HG03066 (cell line): ENCODE results near the gene AP1G1.

Experiments
- ATAC-seq: cut with Tn5 transposase; IDR thresholded peaks from one replicate; pipeline ENCODE4 v1.9.1; 2021; ENCODE audit warnings: low read depth; ENCODE audit not compliant: unreplicated experiment

Gene AP1G1

GRCh38 chr16:71762186-71762585 is 46.4 kb downstream of the AP1G1 start:
- ATAC-seq = no peak

GRCh38 chr16:71761097-71761496 is 47.5 kb downstream of the AP1G1 start:
- no peak for ATAC-seq

GRCh38 chr16:71758293-71758760 is 50.3 kb downstream of the AP1G1 start:
- no peak for ATAC-seq

- no peak for ATAC-seq
These were observed 54.0 kb downstream of the AP1G1 start for GRCh38 chr16:71754652-71755051.

- no peak for ATAC-seq
These were observed 54.5 kb downstream of the AP1G1 start for GRCh38 chr16:71754108-71754507.

GRCh38 chr16:71748226-71748625 is 60.4 kb downstream of the AP1G1 start:
- no peak for ATAC-seq

GRCh38 chr16:71746442-71747046 is 62.1 kb downstream of the AP1G1 start:
- no peak for ATAC-seq

GRCh38 chr16:71738855-71739254 is 69.8 kb downstream of the AP1G1 start:
- ATAC-seq = no peak

GRCh38 chr16:71737501-71737900 is 71.1 kb downstream of the AP1G1 start:
- ATAC-seq = no peak

- no peak for ATAC-seq
These were observed 74.1 kb downstream of the AP1G1 start for GRCh38 chr16:71734511-71734910.

- ATAC-seq = no peak
These were observed 76.0 kb downstream of the AP1G1 start for GRCh38 chr16:71732587-71732986.

- no peak for ATAC-seq
These were observed 80.9 kb downstream of the AP1G1 start for GRCh38 chr16:71727551-71728324.

- ATAC-seq = no peak
These were observed 81.9 kb downstream of the AP1G1 start for GRCh38 chr16:71726476-71727315.

GRCh38 chr16:71724320-71724751 is 84.3 kb downstream of the AP1G1 start, which contains the start of gene PHLPP2:
Gene PHLPP2 (minus strand): TSS chr16:71724701. CDS start chr16:71714795, 9,906 bp downstream.
- no peak for ATAC-seq

GRCh38 chr16:71723537-71724319 is 84.9 kb downstream of the AP1G1 start:
- peak; percentile 55 for ATAC-seq

GRCh38 chr16:71722801-71723536 is 85.7 kb downstream of the AP1G1 start:
- peak; percentile 40 for ATAC-seq

- ATAC-seq = no peak
These were observed 87.4 kb downstream of the AP1G1 start for GRCh38 chr16:71721066-71721740.

- ATAC-seq = no peak
These were observed 96.1 kb downstream of the AP1G1 start for GRCh38 chr16:71712501-71712900.

- ATAC-seq = no peak
These were observed 96.8 kb downstream of the AP1G1 start for GRCh38 chr16:71711789-71712188.
